HepG2 (cell line): ENCODE results near the gene KRT77. TPM values are rescaled to one million over a fixed set of nuclear protein-coding genes. Genes with fewer than 3 reads are reported as not detected.

Experiments
- CBX5 ChIP-seq: sonication (generic); formaldehyde crosslinking; IDR thresholded peaks from 2 replicates; pipeline ENCODE4 v1.4.0; 2020; ENCODE audit warnings: missing genetic modification reagents, borderline replicate concordance
- ZBTB1 ChIP-seq: sonication (generic); formaldehyde crosslinking; IDR thresholded peaks from 2 replicates; pipeline ENCODE4 v1.4.0; 2020; ENCODE audit warnings: missing genetic modification reagents, borderline replicate concordance
- ZNF407 ChIP-seq: sonication (generic); formaldehyde crosslinking; IDR thresholded peaks from one replicate; pipeline ENCODE4 v1.5.1; 2020; ENCODE audit warnings: mild to moderate bottlenecking, missing genetic modification reagents; ENCODE audit errors: not compliant biosample characterization
- polyA plus RNA-seq, 8 experiments: library from polyadenylated mRNA; depleted of rRNA in 3 of 8; stranded (reverse) in 7 of 8; unstranded in 1 of 8; fragments of >200 nt; fragmentation: Illumina TruSeq in 4 of 8; extraction: Trizol in 4 of 8; gene quantifications; 2 replicates each; pipeline versions ENCODE4 v1.2.1 to v1.2.3, GENCODE V29; 2011 to 2016; ENCODE audit warnings: low read depth in 4 of 8, missing spikeins in 1 of 8, mixed read lengths in 1 of 8; ENCODE audit not compliant: insufficient read depth in 1 of 8
- total RNA-seq, 5 experiments: library from RNA; depleted of rRNA; stranded (reverse); fragments of >200 nt; fragmentation: Illumina TruSeq; extraction: Trizol; gene quantifications; 2 replicates each; pipeline ENCODE4 v1.2.3, GENCODE V29; 2016; ENCODE audit warnings: low read depth in 1 of 5
- TF ChIP-seq, protein P1 (sequence below): sonication (generic); formaldehyde crosslinking; IDR thresholded peaks from 2 replicates; pipeline ENCODE4 v1.9.0; 2021; ENCODE audit warnings: missing genetic modification reagents, borderline replicate concordance
- TF ChIP-seq, protein P2 (sequence below): sonication (generic); formaldehyde crosslinking; IDR thresholded peaks from 2 replicates; pipeline ENCODE4 v1.4.0; 2020; ENCODE audit warnings: missing genetic modification reagents
- TF ChIP-seq, protein P3 (sequence below): sonication (generic); formaldehyde crosslinking; IDR thresholded peaks from 2 replicates; pipeline ENCODE4 v1.5.0; 2020; ENCODE audit warnings: missing genetic modification reagents
- TF ChIP-seq, protein P4 (sequence below): sonication (generic); formaldehyde crosslinking; IDR thresholded peaks from 2 replicates; pipeline ENCODE4 v1.8.1; 2023; ENCODE audit warnings: mild to moderate bottlenecking, missing genetic modification reagents

Gene KRT77
- total and polyA plus RNA-seq, 2 of the 13 experiments (the other 11 are each of a cell fraction or from before 2014, with no cell fraction given) = not detected

DNA sequence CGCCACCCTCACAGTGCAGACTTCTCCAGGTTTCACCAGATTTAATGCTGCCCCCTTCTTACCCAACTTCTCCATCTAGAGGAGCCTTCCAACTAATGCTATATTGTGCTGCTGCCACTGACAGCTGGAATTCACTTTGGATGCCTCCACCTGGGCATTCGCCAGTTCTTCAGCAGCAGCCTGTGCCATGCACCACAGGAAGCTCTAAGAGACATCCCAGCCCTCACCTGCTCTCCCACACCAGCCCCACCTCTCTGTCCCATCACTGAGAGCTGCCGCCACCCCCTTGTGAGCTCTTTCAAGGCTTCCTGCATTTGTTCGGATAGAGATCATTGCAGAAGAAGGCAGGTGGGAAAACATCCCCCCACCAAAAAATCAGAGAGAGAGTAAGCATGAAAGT lies 46.7 kb downstream of the KRT77 start (continued):
- TF ChIP-seq ZNF407 (CRISPR knock-in tag) (no peak), CBX5 (CRISPR knock-in tag) (no peak), ZBTB1 (CRISPR knock-in tag) (no peak)
- TF ChIP-seq, protein P1, sequence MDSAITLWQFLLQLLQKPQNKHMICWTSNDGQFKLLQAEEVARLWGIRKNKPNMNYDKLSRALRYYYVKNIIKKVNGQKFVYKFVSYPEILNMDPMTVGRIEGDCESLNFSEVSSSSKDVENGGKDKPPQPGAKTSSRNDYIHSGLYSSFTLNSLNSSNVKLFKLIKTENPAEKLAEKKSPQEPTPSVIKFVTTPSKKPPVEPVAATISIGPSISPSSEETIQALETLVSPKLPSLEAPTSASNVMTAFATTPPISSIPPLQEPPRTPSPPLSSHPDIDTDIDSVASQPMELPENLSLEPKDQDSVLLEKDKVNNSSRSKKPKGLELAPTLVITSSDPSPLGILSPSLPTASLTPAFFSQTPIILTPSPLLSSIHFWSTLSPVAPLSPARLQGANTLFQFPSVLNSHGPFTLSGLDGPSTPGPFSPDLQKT (CRISPR knock-in tag) = no peak
- TF ChIP-seq, protein P2, sequence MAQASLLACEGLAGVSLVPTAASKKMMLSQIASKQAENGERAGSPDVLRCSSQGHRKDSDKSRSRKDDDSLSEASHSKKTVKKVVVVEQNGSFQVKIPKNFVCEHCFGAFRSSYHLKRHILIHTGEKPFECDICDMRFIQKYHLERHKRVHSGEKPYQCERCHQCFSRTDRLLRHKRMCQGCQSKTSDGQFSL (CRISPR knock-in tag) = no peak
- TF ChIP-seq, protein P3, sequence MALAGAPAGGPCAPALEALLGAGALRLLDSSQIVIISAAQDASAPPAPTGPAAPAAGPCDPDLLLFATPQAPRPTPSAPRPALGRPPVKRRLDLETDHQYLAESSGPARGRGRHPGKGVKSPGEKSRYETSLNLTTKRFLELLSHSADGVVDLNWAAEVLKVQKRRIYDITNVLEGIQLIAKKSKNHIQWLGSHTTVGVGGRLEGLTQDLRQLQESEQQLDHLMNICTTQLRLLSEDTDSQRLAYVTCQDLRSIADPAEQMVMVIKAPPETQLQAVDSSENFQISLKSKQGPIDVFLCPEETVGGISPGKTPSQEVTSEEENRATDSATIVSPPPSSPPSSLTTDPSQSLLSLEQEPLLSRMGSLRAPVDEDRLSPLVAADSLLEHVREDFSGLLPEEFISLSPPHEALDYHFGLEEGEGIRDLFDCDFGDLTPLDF (CRISPR knock-in tag) = no peak
- TF ChIP-seq, protein P4, sequence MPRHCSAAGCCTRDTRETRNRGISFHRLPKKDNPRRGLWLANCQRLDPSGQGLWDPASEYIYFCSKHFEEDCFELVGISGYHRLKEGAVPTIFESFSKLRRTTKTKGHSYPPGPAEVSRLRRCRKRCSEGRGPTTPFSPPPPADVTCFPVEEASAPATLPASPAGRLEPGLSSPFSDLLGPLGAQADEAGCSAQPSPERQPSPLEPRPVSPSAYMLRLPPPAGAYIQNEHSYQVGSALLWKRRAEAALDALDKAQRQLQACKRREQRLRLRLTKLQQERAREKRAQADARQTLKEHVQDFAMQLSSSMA (CRISPR knock-in tag) = no peak
- TF ChIP-seq, all 625 proteins: peak for 0
